K562 (cell line): ENCODE data around the gene KMT2D. TPM values are rescaled to one million over a fixed set of nuclear protein-coding genes. Genes with fewer than 3 reads are reported as not detected.

Experiments used
- BMI1 ChIP-seq: fragments of 150-350 bp; IDR thresholded peaks from 2 replicates; pipeline ENCODE4 v1.6.1; 2014; ENCODE audit warnings: low read length
- BRD9 ChIP-seq: fragments of 450-650 bp; IDR thresholded peaks from 2 replicates; pipeline ENCODE4 v1.6.1; 2018; ENCODE audit warnings: low read depth; ENCODE audit not compliant: partially characterized antibody
- CBFB ChIP-seq: sonication (generic); formaldehyde crosslinking; IDR thresholded peaks from 2 replicates; pipeline ENCODE4 v1.4.0; 2020; ENCODE audit warnings: mild to moderate bottlenecking, missing genetic modification reagents
- HDAC3 ChIP-seq: fragments of 450-650 bp; IDR thresholded peaks from 2 replicates; pipeline ENCODE4 v1.6.1; 2018; ENCODE audit warnings: borderline replicate concordance, mild to moderate bottlenecking, moderate library complexity; ENCODE audit not compliant: partially characterized antibody
- HMG20A ChIP-seq: fragments of 450-650 bp; formaldehyde crosslinking; conservative IDR thresholded peaks from 2 replicates; pipeline ENCODE4 v1.4.0; 2020; ENCODE audit warnings: mild to moderate bottlenecking, mixed read lengths
- MCM2 ChIP-seq: fragments of 450-650 bp; IDR thresholded peaks from 2 replicates; pipeline ENCODE4 v1.6.1; 2017; ENCODE audit warnings: low read depth, mild to moderate bottlenecking
- NCOA2 ChIP-seq, 2 experiments: fragments of 450-650 bp; IDR thresholded peaks; 2 replicates each; pipeline ENCODE4 v1.6.1; 2018; ENCODE audit warnings: mild to moderate bottlenecking in 2 of 2, moderate library complexity in 1 of 2; ENCODE audit not compliant: partially characterized antibody in 2 of 2
- PCBP2 ChIP-seq: fragments of 200-400 bp; formaldehyde crosslinking; IDR thresholded peaks from 2 replicates; pipeline ENCODE4 v1.6.1; 2018; ENCODE audit warnings: low read length, low read depth, mild to moderate bottlenecking, moderate library complexity; ENCODE audit not compliant: poor library complexity, severe bottlenecking
- SMARCE1 ChIP-seq: fragments of 450-650 bp; IDR thresholded peaks from 2 replicates; pipeline ENCODE4 v1.7.1; 2016; ENCODE audit warnings: mild to moderate bottlenecking
- SNRNP70 ChIP-seq: fragments of 200-400 bp; formaldehyde crosslinking; optimal IDR thresholded peaks from 2 replicates; pipeline ENCODE3; 2017; ENCODE audit warnings: low read depth, low read length
- ZBTB43 ChIP-seq: sonication (generic); formaldehyde crosslinking; IDR thresholded peaks from 2 replicates; pipeline ENCODE4 v1.8.0; 2023; ENCODE audit warnings: mild to moderate bottlenecking, missing genetic modification reagents
- ZBTB7A ChIP-seq: IDR thresholded peaks from 2 replicates; pipeline ENCODE4 v1.6.1; 2011; ENCODE audit warnings: low read depth, mild to moderate bottlenecking, low read length, moderate library complexity, borderline replicate concordance; ENCODE audit not compliant: control insufficient read depth
- ZNF263 ChIP-seq: sonication (generic); formaldehyde crosslinking; IDR thresholded peaks from 2 replicates; pipeline ENCODE4 v1.8.0; 2022; ENCODE audit warnings: mild to moderate bottlenecking, missing genetic modification reagents, borderline replicate concordance
- polyA plus RNA-seq, 8 experiments: library from polyadenylated mRNA; depleted of rRNA in 4 of 8; stranded (reverse) in 5 of 8; unstranded in 3 of 8; fragments of >200 nt; fragmentation: Nextera tagmentation in 2 of 8; fragmentation: Illumina TruSeq in 1 of 8; extraction: Ambion mirVana in 2 of 8; extraction: Trizol in 1 of 8; gene quantifications; 2 replicates each; pipeline versions ENCODE4 v1.2.1 to v1.2.3, GENCODE V29; 2011 to 2014; ENCODE audit warnings: inconsistent platforms in 1 of 8, missing spikeins in 1 of 8
- total RNA-seq, 7 experiments: library from RNA; depleted of rRNA in 6 of 7; stranded (reverse); fragments of >200 nt in 6 of 7; fragmentation: Illumina TruSeq in 2 of 7; extraction: Trizol in 2 of 7; gene quantifications; 2 replicates each; pipeline versions ENCODE4 v1.2.1 to v1.2.3, GENCODE V29; 2011 to 2021; ENCODE audit warnings: low replicate concordance in 1 of 7
- TF ChIP-seq, protein P1 (sequence below): fragments of 450-650 bp; IDR thresholded peaks from 2 replicates; pipeline ENCODE4 v1.6.1; 2016; ENCODE audit warnings: low read depth
- TF ChIP-seq, protein P2 (sequence below), 2 experiments: fragments of 250-450 bp in 1 of 2; fragments of 450-650 bp in 1 of 2; sonication (Bioruptor Pico) in 1 of 2; IDR thresholded peaks; 2 replicates each; pipeline versions ENCODE4 v1.6.1 to v1.8.0; 2016 to 2021; ENCODE audit warnings: mild to moderate bottlenecking in 2 of 2, moderate library complexity in 2 of 2, missing compliant biosample characterization in 1 of 2, missing genetic modification characterization in 1 of 2

KMT2D gene
- total and polyA plus RNA-seq, 9 of the 15 experiments (the other 6 are each of a cell fraction or from before 2014, with no cell fraction given) = 0.22 to 93.7 (median 13.7) TPM

DNA sequence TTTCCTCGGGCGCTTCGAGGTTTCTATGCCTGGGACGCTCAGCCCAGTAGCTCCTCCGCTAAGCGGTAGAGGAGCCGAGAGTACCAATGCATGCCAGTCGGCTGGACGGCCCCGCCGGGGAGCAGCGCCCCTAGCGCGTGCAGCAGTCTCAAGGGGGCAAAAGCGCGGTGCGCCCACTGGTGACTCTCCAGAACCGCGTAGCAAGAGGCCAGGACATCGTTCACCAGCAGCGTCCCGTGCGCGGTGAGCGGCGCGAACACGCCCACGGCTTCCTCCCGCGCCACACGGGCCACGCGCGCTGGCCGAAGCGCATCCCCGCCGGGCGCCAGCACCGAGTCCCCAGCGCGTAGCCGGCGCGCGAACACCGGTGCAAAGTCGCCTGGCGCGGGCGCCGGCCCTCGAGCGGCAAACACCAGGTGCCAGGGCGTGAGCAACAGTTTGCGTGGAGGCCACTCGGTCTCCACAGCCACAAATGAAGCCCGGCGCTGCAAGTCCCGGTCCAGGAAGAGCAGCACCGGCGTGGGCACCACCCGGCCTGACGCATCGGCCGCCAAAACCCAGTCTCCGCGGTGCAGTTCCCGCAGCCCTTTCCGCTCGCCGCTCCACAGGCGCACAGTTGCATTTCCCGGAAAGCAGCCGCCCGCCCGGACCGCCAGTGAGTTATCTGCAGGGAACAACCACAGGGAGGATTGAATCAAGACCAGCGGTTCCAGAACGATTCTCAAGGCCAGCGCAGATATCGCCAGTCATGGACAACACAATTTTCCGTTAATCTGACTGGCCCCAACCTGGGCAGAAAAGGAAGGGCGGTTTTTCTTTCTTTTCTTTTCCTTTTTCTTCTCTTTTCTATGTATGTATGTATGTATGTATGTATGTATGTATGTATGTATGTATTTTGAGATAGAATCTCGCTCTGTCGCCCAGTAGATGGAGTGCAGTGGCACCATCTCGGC, 29.5 kb upstream of the KMT2D start (continued):
- TF ChIP-seq, protein P1, sequence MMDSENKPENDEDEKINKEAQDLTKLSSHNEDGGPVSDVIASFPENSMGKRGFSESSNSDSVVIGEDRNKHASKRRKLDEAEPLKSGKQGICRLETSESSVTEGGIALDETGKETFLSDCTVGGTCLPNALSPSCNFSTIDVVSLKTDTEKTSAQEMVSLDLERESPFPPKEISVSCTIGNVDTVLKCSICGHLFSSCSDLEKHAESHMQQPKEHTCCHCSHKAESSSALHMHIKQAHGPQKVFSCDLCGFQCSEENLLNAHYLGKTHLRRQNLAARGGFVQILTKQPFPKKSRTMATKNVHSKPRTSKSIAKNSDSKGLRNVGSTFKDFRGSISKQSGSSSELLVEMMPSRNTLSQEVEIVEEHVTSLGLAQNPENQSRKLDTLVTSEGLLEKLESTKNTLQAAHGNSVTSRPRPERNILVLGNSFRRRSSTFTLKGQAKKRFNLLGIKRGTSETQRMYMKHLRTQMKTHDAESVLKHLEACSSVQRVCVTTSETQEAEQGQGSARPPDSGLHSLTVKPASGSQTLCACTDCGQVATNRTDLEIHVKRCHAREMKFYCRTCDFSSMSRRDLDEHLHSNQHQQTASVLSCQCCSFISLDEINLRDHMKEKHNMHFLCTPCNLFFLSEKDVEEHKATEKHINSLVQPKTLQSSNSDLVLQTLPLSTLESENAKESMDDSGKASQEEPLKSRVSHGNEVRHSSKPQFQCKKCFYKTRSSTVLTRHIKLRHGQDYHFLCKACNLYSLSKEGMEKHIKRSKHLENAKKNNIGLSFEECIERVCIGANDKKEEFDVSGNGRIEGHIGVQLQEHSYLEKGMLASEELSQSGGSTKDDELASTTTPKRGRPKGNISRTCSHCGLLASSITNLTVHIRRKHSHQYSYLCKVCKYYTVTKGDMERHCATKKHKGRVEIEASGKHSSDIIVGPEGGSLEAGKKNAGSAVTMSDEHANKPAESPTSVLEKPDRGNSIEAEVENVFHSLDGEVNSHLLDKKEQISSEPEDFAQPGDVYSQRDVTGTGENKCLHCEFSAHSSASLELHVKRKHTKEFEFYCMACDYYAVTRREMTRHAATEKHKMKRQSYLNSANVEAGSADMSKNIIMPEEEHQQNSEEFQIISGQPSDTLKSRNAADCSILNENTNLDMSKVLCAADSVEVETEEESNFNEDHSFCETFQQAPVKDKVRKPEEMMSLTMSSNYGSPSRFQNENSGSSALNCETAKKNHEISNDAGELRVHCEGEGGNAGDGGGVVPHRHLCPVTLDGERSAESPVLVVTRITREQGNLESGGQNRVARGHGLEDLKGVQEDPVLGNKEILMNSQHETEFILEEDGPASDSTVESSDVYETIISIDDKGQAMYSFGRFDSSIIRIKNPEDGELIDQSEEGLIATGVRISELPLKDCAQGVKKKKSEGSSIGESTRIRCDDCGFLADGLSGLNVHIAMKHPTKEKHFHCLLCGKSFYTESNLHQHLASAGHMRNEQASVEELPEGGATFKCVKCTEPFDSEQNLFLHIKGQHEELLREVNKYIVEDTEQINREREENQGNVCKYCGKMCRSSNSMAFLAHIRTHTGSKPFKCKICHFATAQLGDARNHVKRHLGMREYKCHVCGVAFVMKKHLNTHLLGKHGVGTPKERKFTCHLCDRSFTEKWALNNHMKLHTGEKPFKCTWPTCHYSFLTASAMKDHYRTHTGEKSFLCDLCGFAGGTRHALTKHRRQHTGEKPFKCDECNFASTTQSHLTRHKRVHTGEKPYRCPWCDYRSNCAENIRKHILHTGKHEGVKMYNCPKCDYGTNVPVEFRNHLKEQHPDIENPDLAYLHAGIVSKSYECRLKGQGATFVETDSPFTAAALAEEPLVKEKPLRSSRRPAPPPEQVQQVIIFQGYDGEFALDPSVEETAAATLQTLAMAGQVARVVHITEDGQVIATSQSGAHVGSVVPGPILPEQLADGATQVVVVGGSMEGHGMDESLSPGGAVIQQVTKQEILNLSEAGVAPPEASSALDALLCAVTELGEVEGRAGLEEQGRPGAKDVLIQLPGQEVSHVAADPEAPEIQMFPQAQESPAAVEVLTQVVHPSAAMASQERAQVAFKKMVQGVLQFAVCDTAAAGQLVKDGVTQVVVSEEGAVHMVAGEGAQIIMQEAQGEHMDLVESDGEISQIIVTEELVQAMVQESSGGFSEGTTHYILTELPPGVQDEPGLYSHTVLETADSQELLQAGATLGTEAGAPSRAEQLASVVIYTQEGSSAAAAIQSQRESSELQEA = no peak
- TF ChIP-seq NCOA2 (IDR thresholded peaks at IDR 0.05; ENCODE audit: partially characterized antibody in 2 of 2) (no peak), ZNF263 (0 out of 2 replicates have a peak, but pooled peaks have one; percentile 20), ZBTB7A (no peak), BRD9 (no peak), ZBTB43 (CRISPR knock-in tag) (no peak), HDAC3 (no peak), SNRNP70 (no peak), HMG20A (CRISPR knock-in tag) (no peak), PCBP2 (no peak), BMI1 (no peak), MCM2 (no peak), SMARCE1 (peak; percentile 83), CBFB (CRISPR knock-in tag) (no peak)
- TF ChIP-seq, protein P2, sequence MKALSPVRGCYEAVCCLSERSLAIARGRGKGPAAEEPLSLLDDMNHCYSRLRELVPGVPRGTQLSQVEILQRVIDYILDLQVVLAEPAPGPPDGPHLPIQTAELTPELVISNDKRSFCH (CRISPR knock-in tag; IDR thresholded peaks at IDR 0.05) = no peak
- TF ChIP-seq, protein P2 (tag; IDR thresholded peaks at IDR 0.05) = peak; percentile 72; the same call in 1 of the 2 replicates
